Left ventricle myocardium superior (tissue), 1 donor: ENCODE data around the gene PCDHA3. TPM values are rescaled to one million over a fixed set of nuclear protein-coding genes. Genes with fewer than 3 reads are reported as not detected.
"Not testable (repeated sequence)": the region's sequence is repeated elsewhere in the genome, so short reads cannot be mapped to it uniquely, and the experiment has no call there.

ENCODE experiments used
- ATAC-seq: fragments of 200-7000 bp; cut with Tn5 transposase; one replicate; pipeline ENCODE4 v1.9.1; 2020; ENCODE audit warnings: mild to moderate bottlenecking, moderate library complexity
- DNase-seq: peaks from one replicate; pipeline ENCODE4 v3.0.0-alpha.2; 2020
- intact Hi-C: fragments of 100-400 bp; cut with micrococcal nuclease; formaldehyde crosslinking; loops from one replicate; pipeline ENCODE4 v1.11.0; 2022
- total RNA-seq: library from RNA; stranded (reverse); fragmentation: NEBNext Ultra II Directional; extraction: Animal tissue kit (Norgen Biotek cat#: 25700); gene quantifications from one replicate; pipeline ENCODE4 v1.2.1, GENCODE V29; 2021
- donor health status: DM: no; HTN: yes; CAD: no; lungs with severe emphysema.

Gene PCDHA3
- total RNA-seq, 1 donor from 2014 or later: 0.07 TPM

- DNase-seq, intact Hi-C loops, ATAC-seq: not testable (repeated sequence)
Measured at GRCh38 chr5:140808241-140808888, 7.5 kb downstream of the PCDHA3 start.

- intact Hi-C loops: no loop called here
- ATAC-seq: no peak
- DNase-seq: no peak
Measured at GRCh38 chr5:140808889-140809291, 8.0 kb downstream of the PCDHA3 start.

GRCh38 chr5:140821375-140822280 is 20.8 kb downstream of the PCDHA3 start, which contains the start of gene PCDHA5:
PCDHA5 (plus strand) TSS chr5:140821613.
- DNase-seq: peak; percentile 28
- no peak for ATAC-seq
- intact Hi-C loops: no loop called here

GRCh38 chr5:140822281-140822629 is 21.4 kb downstream of the PCDHA3 start:
- intact Hi-C loops: no loop called here
- no peak for DNase-seq
- ATAC-seq: no peak

- ATAC-seq, DNase-seq, intact Hi-C loops: not testable (repeated sequence)
Measured at GRCh38 chr5:140822969-140823368, 22.1 kb downstream of the PCDHA3 start.

- intact Hi-C loops: no loop called here
- ATAC-seq (no peak), DNase-seq (peak; percentile 28)
Measured at GRCh38 chr5:140823475-140823874, 22.6 kb downstream of the PCDHA3 start.

GRCh38 chr5:140827704-140828361 is 27.0 kb downstream of the PCDHA3 start, which contains the start of gene PCDHA6:
PCDHA6 (plus strand) TSS chr5:140827960; CDS start chr5:140828092, 132 bp downstream.
- ATAC-seq (no peak), DNase-seq (no peak)
- intact Hi-C loops: no loop called here

- DNase-seq (no peak), ATAC-seq (no peak)
- intact Hi-C loops: no loop called here
Measured at GRCh38 chr5:140828362-140828737, 27.5 kb downstream of the PCDHA3 start.

- ATAC-seq, intact Hi-C loops: not testable (repeated sequence)
Measured at GRCh38 chr5:140829511-140830501, 28.9 kb downstream of the PCDHA3 start.

GRCh38 chr5:140833993-140834392 is 33.1 kb downstream of the PCDHA3 start, which contains the start of gene PCDHA7:
PCDHA7 (plus strand) TSS chr5:140834269; CDS start chr5:140834384, 115 bp downstream.
- intact Hi-C loops: no loop called here
- ATAC-seq (no peak), DNase-seq (no peak)

More at GRCh38 chr5:140829511-140830501, 28.9 kb downstream of the PCDHA3 start:
- DNase-seq: not testable (repeated sequence)

- ATAC-seq, intact Hi-C loops, DNase-seq: not testable (repeated sequence)
Measured at GRCh38 chr5:140834439-140835008, 33.7 kb downstream of the PCDHA3 start.

GRCh38 chr5:140835622-140836510 is 35.0 kb downstream of the PCDHA3 start:
- intact Hi-C loops: no loop called here
- no peak for DNase-seq
- ATAC-seq: no peak

- no peak for ATAC-seq
- intact Hi-C loops: no loop called here
- DNase-seq: no peak
Measured at GRCh38 chr5:140840978-140841962, 40.4 kb downstream of the PCDHA3 start, which contains the start of gene PCDHA8. PCDHA8 (plus strand) TSS chr5:140841187; CDS start chr5:140841322, 135 bp downstream.

- intact Hi-C loops: no loop called here
- ATAC-seq (no peak), DNase-seq (no peak)
Measured at GRCh38 chr5:140842798-140843733, 42.2 kb downstream of the PCDHA3 start.
